ENCODE data around the gene CD81. TPM values are rescaled to one million over a fixed set of nuclear protein-coding genes. Genes with fewer than 3 reads are reported as not detected.
"Not testable (repeated sequence)": the region's sequence is repeated elsewhere in the genome, so short reads cannot be mapped to it uniquely, and the experiment has no call there.

Gene CD81
- total RNA-seq, 1 experiment from 2014 or later: 194 TPM

- intact Hi-C loops (cut with micrococcal nuclease; ENCODE audit: unreplicated experiment): no loop called here
- TF ChIP-seq EZH2 (IDR thresholded peaks at IDR 0.05; ENCODE audit: borderline replicate concordance, low read depth, low read length, poor library complexity, severe bottlenecking) (no peak), CTCF (conservative IDR thresholded peaks at IDR 0.05; ENCODE audit: low read depth, low read length) (no peak)
- ChIA-PET CTCF (no interaction called here), POLR2A (ENCODE audit: low non-redundant PET) (no interaction called here)
- Histone ChIP-seq H3K4me3 (ENCODE audit: low read depth, low read length, poor library complexity, severe bottlenecking) (no peak overlapping the region), H3K36me3 (ENCODE audit: insufficient read depth, low read length, poor library complexity, severe bottlenecking) (no peaks in the 10 kb centered on the region), H3K27me3 (replicated peaks; ENCODE audit: insufficient read depth, low read depth, low read length, poor library complexity) (no peaks in the 10 kb centered on the region), H3K9me3 (ENCODE audit: low read depth, low read length, poor library complexity, severe bottlenecking) (no peaks in the 10 kb centered on the region), H3K27ac (ENCODE audit: low read depth, low read length, poor library complexity, severe bottlenecking) (no peak overlapping the region), H3K4me1 (ENCODE audit: insufficient read depth, low read length, poor library complexity, severe bottlenecking) (no peaks in the 10 kb centered on the region)
- DNase-seq (ENCODE audit: low spot score): no peak
- no TSS peak for BruUV-seq (replicated peaks)
These were observed 14.0 kb upstream of the CD81 start for GRCh38 chr11:2363130-2363529.

- ChIA-PET CTCF (no interaction called here), POLR2A (ENCODE audit: low non-redundant PET) (no interaction called here)
- DNase-seq (ENCODE audit: low spot score): no peak
- TF ChIP-seq CTCF (conservative IDR thresholded peaks at IDR 0.05; ENCODE audit: low read depth, low read length) (no peak), EZH2 (IDR thresholded peaks at IDR 0.05; ENCODE audit: borderline replicate concordance, low read depth, low read length, poor library complexity, severe bottlenecking) (no peak)
- Histone ChIP-seq H3K27me3 (replicated peaks; ENCODE audit: insufficient read depth, low read depth, low read length, poor library complexity) (no peaks in the 10 kb centered on the region), H3K27ac (ENCODE audit: low read depth, low read length, poor library complexity, severe bottlenecking) (no peak overlapping the region), H3K9me3 (ENCODE audit: low read depth, low read length, poor library complexity, severe bottlenecking) (no peaks in the 10 kb centered on the region), H3K4me3 (ENCODE audit: low read depth, low read length, poor library complexity, severe bottlenecking) (no peak overlapping the region), H3K36me3 (ENCODE audit: insufficient read depth, low read length, poor library complexity, severe bottlenecking) (no peaks in the 10 kb centered on the region), H3K4me1 (ENCODE audit: insufficient read depth, low read length, poor library complexity, severe bottlenecking) (no peaks in the 10 kb centered on the region)
- intact Hi-C loops (cut with micrococcal nuclease; ENCODE audit: unreplicated experiment): no loop called here
- BruUV-seq (replicated peaks): no TSS peak
These were observed 13.3 kb upstream of the CD81 start for GRCh38 chr11:2363577-2364370.

- CTCF ChIA-PET; BruUV-seq (replicated peaks); H3K27ac ChIP-seq (ENCODE audit: low read depth, low read length, poor library complexity, severe bottlenecking): not testable (repeated sequence)
These were observed 12.7 kb upstream of the CD81 start for GRCh38 chr11:2364386-2364785.

More at GRCh38 chr11:2364386-2364785, 12.7 kb upstream of the CD81 start:
- POLR2A ChIA-PET (ENCODE audit: low non-redundant PET): interaction anchor here (0.6 kb wide), 1 partner anchor 125 kb away, joined by 3 read pairs; no protein-coding TSS in a partner anchor
- DNase-seq (ENCODE audit: low spot score); H3K9me3 ChIP-seq (ENCODE audit: low read depth, low read length, poor library complexity, severe bottlenecking); H3K4me3 ChIP-seq (ENCODE audit: low read depth, low read length, poor library complexity, severe bottlenecking); H3K27me3 ChIP-seq (replicated peaks; ENCODE audit: insufficient read depth, low read depth, low read length, poor library complexity); H3K36me3 ChIP-seq (ENCODE audit: insufficient read depth, low read length, poor library complexity, severe bottlenecking); intact Hi-C loops (cut with micrococcal nuclease; ENCODE audit: unreplicated experiment); H3K4me1 ChIP-seq (ENCODE audit: insufficient read depth, low read length, poor library complexity, severe bottlenecking): not testable (repeated sequence)

Data from A673 (cell line).